ENCODE data around the gene ZMYND19. TPM values are rescaled to one million over a fixed set of nuclear protein-coding genes. Genes with fewer than 3 reads are reported as not detected.

ZMYND19 gene
- total RNA-seq, 1 experiment from 2014 or later = 79.2 TPM

- no peak within 1 kb of the TSS for H4K5ac ChIP-seq (ENCODE audit: insufficient read length, low read depth, low read length)
- H3K23me2 ChIP-seq (ENCODE audit: insufficient read length, low read depth, low read length, poor library complexity, severe bottlenecking) = peaks cover 10% of the 10 kb centered on the region
- H2BK20ac ChIP-seq (ENCODE audit: low read depth, low read length, poor library complexity, severe bottlenecking) = no peak within 1 kb of the TSS
- H3K56ac ChIP-seq (ENCODE audit: insufficient read length, low read depth, low read length) = no peak within 1 kb of the TSS
- peak within 1 kb of the TSS; percentile 58 to 84 for H3K4me3 Mint-ChIP-seq
- peaks cover 22 to 33% (median 31%) of the 10 kb centered on the region in 3 experiments for H3K36me3 Mint-ChIP-seq (ENCODE audit: insufficient read depth in 1 of 3, low read depth in 3 of 3)
- no peak within 1 kb of the TSS for H4K8ac ChIP-seq (replicated peaks; ENCODE audit: insufficient read length, low read depth, low read length)
- no peak within 1 kb of the TSS for H2AK5ac ChIP-seq (ENCODE audit: insufficient read length, low read length)
- peaks cover 6 to 7% of the 10 kb centered on the region in 2 experiments; a peak in 3 of 4 replicates for H3K4me1 Mint-ChIP-seq
- H3K23ac ChIP-seq (ENCODE audit: insufficient read length, low read depth, low read length) = no peak within 1 kb of the TSS
- no peaks in the 10 kb centered on the region for H3K79me1 ChIP-seq (ENCODE audit: insufficient read depth, low read depth, low read length, poor library complexity, severe bottlenecking)
- no peak within 1 kb of the TSS for H2BK15ac ChIP-seq (ENCODE audit: low read depth, low read length)
- H3K27me3 ChIP-seq (ENCODE audit: insufficient read depth, low read length) = no peaks in the 10 kb centered on the region
- no peak within 1 kb of the TSS for H3T11ph ChIP-seq (ENCODE audit: low read length)
- no peaks in the 10 kb centered on the region for H4K20me1 ChIP-seq (ENCODE audit: control insufficient read depth, insufficient read depth, insufficient read length)
- H2BK120ac ChIP-seq (ENCODE audit: low read depth, low read length, poor library complexity, severe bottlenecking) = no peak within 1 kb of the TSS
- H3K9me3 Mint-ChIP-seq = peaks cover 20 to 23% of the 10 kb centered on the region in 2 experiments
- no peak within 1 kb of the TSS for H2BK5ac ChIP-seq (ENCODE audit: insufficient read length, low read length)
- H3K9ac ChIP-seq (ENCODE audit: extremely low read depth, insufficient read length, low read length) = no peak within 1 kb of the TSS
- DNase-seq = peak; percentile 86
- H3K27me3 Mint-ChIP-seq (ENCODE audit: low read depth) = no peaks in the 10 kb centered on the region; the same call in 1 of the 2 replicates
- H3K79me2 ChIP-seq (ENCODE audit: insufficient read depth, low read length) = no peaks in the 10 kb centered on the region
- H2AFZ ChIP-seq (ENCODE audit: low read length) = no peak within 1 kb of the TSS
- no CpG with 5 or more reads among the region's 13 CpGs for WGBS (ENCODE audit: extremely low coverage, insufficient read length, low lambda C conversion rate)
- H3K14ac ChIP-seq (ENCODE audit: insufficient read depth, low read length) = 0 out of 2 replicates have a peak within 1 kb of the TSS, but pooled peaks have one; percentile 24
- no peaks in the 10 kb centered on the region for H3K4me1 ChIP-seq (ENCODE audit: insufficient read depth, low read length)
- H3K27ac ChIP-seq (ENCODE audit: insufficient read length, low read depth, low read length) = no peak within 1 kb of the TSS
- H3K4ac ChIP-seq (ENCODE audit: low read depth, low read length) = no peak within 1 kb of the TSS
- H3K18ac ChIP-seq (ENCODE audit: insufficient read length, low read depth, low read length) = no peak within 1 kb of the TSS
- no peak for TF ChIP-seq CTCF (conservative IDR thresholded peaks at IDR 0.05)
- no peak within 1 kb of the TSS for H4K91ac ChIP-seq (ENCODE audit: insufficient read length, low read depth, low read length)
- no peaks in the 10 kb centered on the region for H3K9me3 ChIP-seq (ENCODE audit: control insufficient read depth, low read depth, low read length)
- no peak within 1 kb of the TSS for H3K27ac Mint-ChIP-seq
- peak within 1 kb of the TSS; percentile 58 for H3K4me2 ChIP-seq (ENCODE audit: insufficient read depth, insufficient read length, low read length)
- no peak within 1 kb of the TSS for H2BK12ac ChIP-seq (ENCODE audit: insufficient read length, low read depth, low read length)
These were observed 40.1 kb downstream of the ZMYND19 start, which contains the start of gene PNPLA7 for GRCh38 chr9:137550231-137550621. Gene PNPLA7 (minus strand): TSS chr9:137550402. CDS start chr9:137550197, 205 bp downstream.

All from H9 (cell line).